ENCODE measurements around the gene CTNS.

CTNS gene

GRCh38 chr17:3659541-3660111, 23.1 kb downstream of the CTNS start:
- DNase-seq = no peak

DNA sequence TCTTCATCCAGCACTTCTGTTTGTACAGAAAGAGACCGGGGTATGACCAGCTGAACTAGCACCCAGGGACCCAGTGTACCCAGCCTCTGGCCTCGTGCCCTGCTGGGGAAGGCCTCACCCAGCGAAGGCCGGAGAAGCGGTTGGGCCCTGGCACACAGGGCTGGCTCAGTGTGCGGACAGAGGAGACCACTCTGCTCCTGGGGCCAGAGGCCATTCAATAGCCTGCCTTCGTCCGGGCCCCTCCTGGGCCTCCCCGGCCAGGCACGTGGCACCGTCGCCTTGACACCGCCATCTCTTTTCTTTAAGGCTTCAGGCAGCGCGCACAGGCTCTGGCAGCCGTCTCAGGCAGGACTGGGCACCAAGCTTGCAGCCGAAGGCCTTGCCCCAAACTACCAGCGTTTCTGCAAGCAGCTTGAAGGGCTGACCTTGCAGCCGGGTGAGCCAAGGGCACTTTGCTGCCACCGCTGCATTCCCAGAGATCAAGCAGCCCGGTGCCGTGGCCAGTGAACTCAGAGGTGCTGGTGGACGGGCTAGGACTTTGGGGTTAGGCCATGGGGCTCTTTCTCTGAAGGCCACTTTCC, 23.8 kb downstream of the CTNS start:
- DNase-seq = no peak

- DNase-seq = no peak
These were observed 26.8 kb downstream of the CTNS start for GRCh38 chr17:3663102-3664011.

GRCh38 chr17:3665834-3666233, 29.3 kb downstream of the CTNS start:
- DNase-seq = no peak

DNA sequence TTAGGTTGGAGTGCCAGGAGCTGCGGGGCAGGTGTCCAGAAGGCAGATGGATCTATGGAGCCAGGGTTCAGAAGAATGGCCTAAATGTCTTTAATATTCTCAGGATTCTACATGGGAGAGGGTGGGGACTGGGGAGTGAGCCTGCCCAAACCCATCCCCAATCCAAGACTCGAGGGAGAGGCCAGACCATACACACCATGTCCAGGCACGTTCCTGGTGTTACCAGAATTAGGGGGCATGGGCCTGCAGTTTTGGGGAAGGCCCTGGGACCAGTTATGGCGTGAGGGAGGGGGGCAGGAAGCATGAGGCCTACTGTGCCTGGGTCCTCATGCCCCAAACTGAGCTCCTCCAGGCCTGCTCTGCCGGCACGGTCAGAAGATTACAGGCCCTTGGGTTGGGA, 30.0 kb downstream of the CTNS start:
- DNase-seq = no peak

GRCh38 chr17:3667366-3668278, 31.1 kb downstream of the CTNS start:
- no peak for DNase-seq

DNA sequence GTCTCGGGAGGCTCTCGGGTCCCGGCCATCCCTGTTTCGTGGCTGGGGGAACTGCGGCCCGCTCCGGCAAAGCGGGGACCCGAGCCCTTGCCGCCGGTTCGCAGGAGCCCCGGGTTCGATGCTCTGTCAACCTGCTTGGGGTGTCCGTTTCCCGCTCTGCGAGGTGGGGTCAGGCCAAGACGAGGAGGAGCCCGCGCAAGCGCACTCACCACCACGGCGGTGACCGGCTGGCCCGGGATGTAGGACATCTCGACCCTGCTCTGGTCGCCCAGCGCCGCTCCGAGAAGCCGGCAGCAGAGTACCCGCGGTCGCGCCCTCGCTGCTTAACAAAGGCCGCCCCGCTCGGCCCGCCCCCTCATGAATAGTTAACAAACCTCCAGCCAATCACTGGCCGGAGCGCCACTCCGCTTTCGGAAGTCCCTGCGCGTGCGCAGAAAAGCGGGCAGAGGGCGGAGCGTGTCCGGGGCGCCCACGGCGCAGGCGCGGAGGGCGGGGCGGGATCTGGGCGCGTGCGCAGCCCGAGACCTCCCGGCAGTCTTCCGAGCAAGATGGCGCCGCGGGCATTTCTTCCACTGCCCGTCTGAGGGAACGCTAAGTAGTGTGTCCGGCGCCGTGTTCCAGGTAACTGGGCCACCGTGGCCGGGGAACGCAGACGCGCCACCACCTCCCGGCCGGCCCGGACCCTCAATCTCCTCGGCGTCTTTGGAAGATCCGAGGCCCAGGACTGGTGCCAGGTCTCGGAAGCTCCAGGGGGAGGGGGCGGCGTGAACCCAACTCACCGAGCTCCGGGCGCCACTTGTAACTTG, 31.9 kb downstream of the CTNS start, which contains the start of the genes EMC6 and TAX1BP3:
TSS of gene EMC6 (plus strand) at position 534 of the 806 bp plus-strand sequence. CDS start 335 bp downstream, outside the sequence.
TSS of gene TAX1BP3 (minus strand) at position 300 of the 806 bp plus-strand sequence. CDS start at position 248, 52 bp downstream.
- DNase-seq = peak; percentile 89

DNA sequence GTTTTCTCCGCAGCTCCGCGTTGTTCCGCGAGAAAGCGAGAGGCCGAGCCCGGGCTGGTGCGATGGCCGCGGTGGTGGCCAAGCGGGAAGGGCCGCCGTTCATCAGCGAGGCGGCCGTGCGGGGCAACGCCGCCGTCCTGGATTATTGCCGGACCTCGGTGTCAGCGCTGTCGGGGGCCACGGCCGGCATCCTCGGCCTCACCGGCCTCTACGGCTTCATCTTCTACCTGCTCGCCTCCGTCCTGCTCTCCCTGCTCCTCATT, 32.5 kb downstream of the CTNS start:
- DNase-seq = no peak

GRCh38 chr17:3669548-3669947, 33.0 kb downstream of the CTNS start:
- no peak for DNase-seq

DNA sequence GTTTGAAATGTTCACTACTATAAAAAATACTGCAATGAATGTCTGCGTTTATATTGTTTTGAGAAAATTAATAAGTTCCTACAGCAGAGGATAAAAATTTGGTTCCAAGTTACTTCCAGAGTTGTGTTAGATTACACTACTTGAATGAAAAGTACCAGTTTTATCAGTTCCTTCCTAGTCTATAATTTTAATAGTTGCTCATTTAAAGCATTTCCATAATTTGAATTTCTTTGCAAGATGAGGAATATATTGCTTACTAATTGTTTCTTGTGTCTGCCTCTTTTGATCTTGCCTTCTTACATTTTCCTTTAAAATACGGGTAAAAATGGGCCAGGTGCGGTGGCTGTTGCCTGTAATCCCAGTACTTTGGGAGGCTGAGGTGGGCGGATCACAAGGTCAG, 36.0 kb downstream of the CTNS start:
- no peak for DNase-seq

DNA sequence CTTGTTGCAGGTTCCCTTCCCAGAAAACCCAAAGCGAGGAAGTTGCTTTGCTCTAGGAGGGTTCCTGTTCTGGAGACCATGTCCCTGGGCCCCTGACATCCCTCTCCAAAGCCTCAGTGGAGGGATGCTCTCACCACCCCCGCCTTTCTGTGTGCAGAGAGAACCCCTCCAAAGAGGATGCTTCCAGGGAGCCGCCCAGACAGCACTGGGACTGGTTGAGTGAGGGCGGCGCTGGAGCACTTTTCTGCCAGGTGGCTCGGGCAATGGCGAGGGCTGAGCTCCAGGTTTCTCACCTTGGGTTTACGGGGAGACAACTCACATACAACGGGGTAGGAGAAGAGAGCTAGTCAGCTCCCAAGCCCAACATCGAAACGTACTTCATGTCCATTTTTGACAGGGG, 39.3 kb downstream of the CTNS start:
- DNase-seq = no peak

DNA sequence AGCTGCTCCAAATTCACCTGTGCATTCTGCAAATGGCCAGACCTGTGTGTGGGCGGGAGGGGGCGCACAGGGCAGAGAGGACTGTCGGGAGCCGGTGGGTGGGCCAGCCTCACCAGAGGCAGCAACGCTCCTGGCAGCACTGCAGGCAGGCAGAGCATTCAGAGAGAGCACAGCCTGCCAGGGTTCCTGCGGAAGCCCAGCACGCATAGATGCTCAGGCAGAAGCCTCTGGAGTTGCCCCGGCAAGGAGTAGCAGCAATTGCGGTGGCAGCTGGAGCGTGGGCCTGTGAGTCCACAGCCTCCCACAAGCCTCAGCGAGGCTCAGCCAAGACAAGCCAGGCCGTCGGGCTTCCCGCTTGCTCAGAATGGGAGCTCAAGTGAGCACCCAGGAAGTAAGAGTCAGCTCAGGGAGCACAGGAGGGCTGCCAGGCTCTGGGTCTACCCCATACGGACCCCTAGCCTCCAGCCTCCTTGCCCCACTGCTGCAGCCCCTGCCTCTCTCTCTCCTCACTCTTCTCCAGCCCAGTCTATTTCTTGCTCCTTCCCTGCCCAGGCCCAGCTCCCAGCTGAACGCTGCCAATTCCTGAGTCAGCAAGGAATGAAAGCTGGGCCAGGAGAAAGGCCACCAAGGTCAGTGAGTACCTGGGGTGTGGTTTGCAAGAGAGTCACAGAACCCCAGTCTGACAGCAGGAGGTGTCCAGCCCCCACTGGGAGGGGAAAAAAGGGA, 41.7 kb downstream of the CTNS start:
- no peak for DNase-seq

DNA sequence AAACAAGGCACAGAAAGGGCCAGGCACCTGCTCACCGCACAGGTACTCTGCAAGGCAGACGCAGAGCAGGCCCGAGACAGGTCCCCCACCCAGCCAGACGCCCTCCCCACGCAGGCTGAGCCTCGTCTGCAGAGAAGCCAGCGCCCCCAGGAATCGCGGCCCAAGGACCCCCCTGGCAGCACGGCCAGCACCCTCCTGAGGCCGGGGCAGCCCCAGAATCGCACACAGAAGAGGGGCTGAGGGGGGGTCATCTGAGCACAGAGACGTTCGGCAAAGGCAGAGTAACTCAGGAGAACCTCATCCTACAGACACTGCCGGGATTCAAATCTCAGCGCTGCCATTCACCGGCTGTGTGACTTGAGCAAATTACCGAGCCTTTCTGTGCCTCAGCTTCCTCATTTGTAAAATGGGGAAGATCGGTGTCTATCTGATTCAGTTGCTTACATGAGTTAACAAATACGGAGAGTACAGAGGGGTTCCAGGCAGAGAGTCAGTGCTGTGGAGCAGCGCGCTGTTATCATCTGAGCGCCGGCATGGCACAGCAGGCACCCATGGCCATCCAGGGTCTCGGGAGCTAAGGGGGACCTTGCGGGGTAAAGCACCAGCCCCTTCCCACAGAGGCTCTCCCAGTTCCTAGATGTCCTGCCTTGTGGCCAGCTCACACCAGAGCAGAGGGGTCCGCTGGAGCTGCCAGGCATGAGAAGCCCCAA, 42.4 kb downstream of the CTNS start:
- no peak for DNase-seq

- DNase-seq = no peak
These were observed 43.1 kb downstream of the CTNS start for GRCh38 chr17:3679531-3680126.

- DNase-seq = no peak
These were observed 44.5 kb downstream of the CTNS start for GRCh38 chr17:3681057-3681456.

DNA sequence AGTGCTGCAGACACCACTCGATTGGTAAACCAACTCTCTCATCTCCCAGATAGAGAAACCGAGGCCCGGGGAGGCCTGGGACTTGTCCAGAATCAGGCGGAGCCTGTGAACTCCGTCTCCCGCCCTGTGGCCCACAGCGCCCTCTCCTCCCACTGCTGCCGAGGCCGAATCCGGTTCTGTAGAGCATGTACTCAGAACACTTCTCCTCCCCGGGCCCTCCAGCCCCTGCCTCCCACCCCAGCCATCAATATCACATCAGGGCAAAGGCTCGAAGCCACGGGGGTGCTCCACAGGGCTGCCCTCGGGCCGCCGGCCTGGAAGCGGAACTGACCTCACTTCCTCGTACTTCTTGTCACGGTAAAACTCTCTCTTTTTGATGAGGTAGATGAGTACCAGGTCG, 45.0 kb downstream of the CTNS start:
- DNase-seq = no peak

- DNase-seq = no peak
These were observed 45.5 kb downstream of the CTNS start for GRCh38 chr17:3682033-3682432.

GRCh38 chr17:3683054-3683511, 46.5 kb downstream of the CTNS start:
- DNase-seq = no peak

DNA sequence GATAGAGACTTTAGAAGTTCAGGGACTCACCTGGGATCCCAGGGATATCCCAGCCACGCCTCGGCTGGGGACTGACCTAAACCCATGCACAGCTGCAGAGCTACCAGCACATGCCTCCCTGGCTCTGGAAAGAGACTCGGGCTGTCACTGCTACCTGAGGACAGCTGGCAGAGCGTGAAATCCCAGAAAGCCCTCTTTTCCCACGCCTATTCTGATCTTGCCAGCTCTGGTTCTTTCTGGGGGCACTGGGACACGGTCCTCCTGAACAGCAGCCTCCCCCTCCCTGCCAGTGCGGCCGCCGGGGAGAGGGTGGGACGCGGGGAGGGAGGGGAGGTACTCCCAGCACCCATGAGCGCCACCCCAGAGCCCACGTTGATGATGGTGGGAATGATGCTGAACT, 48.6 kb downstream of the CTNS start:
- no peak for DNase-seq

DNA sequence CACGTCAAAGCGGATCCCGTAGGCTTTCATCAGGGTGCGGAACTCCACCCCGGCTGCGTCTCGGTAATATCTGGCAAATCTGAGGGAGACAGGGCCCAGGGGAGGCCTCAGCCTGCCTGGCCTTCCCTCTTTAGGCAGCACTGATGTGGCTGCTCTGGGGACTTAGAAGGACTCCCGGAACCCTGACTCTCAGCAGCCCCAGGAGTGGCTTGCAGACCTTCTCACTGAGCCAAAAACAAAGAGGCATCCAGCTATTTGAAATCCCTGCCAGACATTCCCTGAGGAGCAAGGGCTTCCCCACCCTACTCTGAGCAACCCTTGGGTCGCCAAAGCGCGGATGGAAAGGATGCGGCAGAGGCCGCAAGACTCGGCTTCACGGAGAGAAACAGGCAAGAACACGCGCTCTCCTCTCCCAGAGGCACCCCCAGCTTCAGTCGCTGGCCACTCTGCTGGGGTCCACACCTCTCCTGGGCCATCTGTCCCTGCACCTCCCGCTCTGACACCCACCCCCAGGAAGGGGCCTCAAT, 51.5 kb downstream of the CTNS start:
- DNase-seq = no peak
